SK-N-SH treated with all-trans-retinoic acid at 6 μM for 48 hours (cell line): Measurements from ENCODE around the gene HAND2.

ENCODE experiments used
- ARNTL ChIP-seq: fragments of 450-650 bp; formaldehyde crosslinking; IDR thresholded peaks from 2 replicates; pipeline ENCODE4 v1.5.0; 2020; ENCODE audit warnings: low read depth, mild to moderate bottlenecking, moderate library complexity, borderline replicate concordance
- CREB5 ChIP-seq: fragments of 250-450 bp; sonication (Bioruptor Pico); IDR thresholded peaks from 2 replicates; pipeline ENCODE4 v1.5.1; 2020; ENCODE audit warnings: low read depth, mild to moderate bottlenecking, moderate library complexity
- CSRNP3 ChIP-seq: fragments of 250-450 bp; sonication (Bioruptor Pico); IDR thresholded peaks from 2 replicates; pipeline ENCODE4 v1.5.1; 2021; ENCODE audit warnings: mild to moderate bottlenecking, moderate library complexity
- ISL1 ChIP-seq: fragments of 250-450 bp; sonication (Bioruptor Pico); IDR thresholded peaks from 2 replicates; pipeline ENCODE4 v2.1.2; 2022; ENCODE audit warnings: mild to moderate bottlenecking, moderate library complexity
- PPARA ChIP-seq: fragments of 250-450 bp; sonication (Bioruptor Pico); IDR thresholded peaks from 2 replicates; pipeline ENCODE4 v1.5.0; 2020; ENCODE audit warnings: mild to moderate bottlenecking, borderline replicate concordance
- TCF4 ChIP-seq: fragments of 250-450 bp; sonication (Bioruptor Pico); IDR thresholded peaks from 2 replicates; pipeline ENCODE4 v1.8.0; 2021; ENCODE audit warnings: mild to moderate bottlenecking, moderate library complexity, borderline replicate concordance
- ZC3H10 ChIP-seq: fragments of 250-450 bp; sonication (Bioruptor Pico); IDR thresholded peaks from 2 replicates; pipeline ENCODE4 v1.5.1; 2021; ENCODE audit warnings: mild to moderate bottlenecking, moderate library complexity
- ZFP3 ChIP-seq: fragments of 250-450 bp; sonication (Bioruptor Pico); IDR thresholded peaks from 2 replicates; pipeline ENCODE4 v1.5.0; 2020; ENCODE audit warnings: mild to moderate bottlenecking, moderate library complexity
- ZFP30 ChIP-seq: fragments of 450-650 bp; formaldehyde crosslinking; IDR thresholded peaks from 2 replicates; pipeline ENCODE4 v1.5.0; 2022; ENCODE audit warnings: mild to moderate bottlenecking, moderate library complexity
- ZNF565 ChIP-seq: fragments of 450-650 bp; formaldehyde crosslinking; conservative IDR thresholded peaks from 2 replicates; pipeline ENCODE4 v1.5.0; 2020; ENCODE audit warnings: low read depth, mild to moderate bottlenecking, moderate library complexity
- ZNF70 ChIP-seq: fragments of 450-650 bp; formaldehyde crosslinking; IDR thresholded peaks from 2 replicates; pipeline ENCODE4 v1.5.0; 2020; ENCODE audit warnings: mild to moderate bottlenecking, moderate library complexity
- ZNF8 ChIP-seq: fragments of 450-650 bp; formaldehyde crosslinking; IDR thresholded peaks from 2 replicates; pipeline ENCODE4 v1.5.0; 2020; ENCODE audit warnings: mild to moderate bottlenecking, moderate library complexity

GRCh38 chr4:173577963-173578362 is 47.9 kb upstream of the HAND2 start:
- TF ChIP-seq ZFP30 (no peak), ZC3H10 (CRISPR knock-in tag) (no peak), ZNF8 (CRISPR knock-in tag) (no peak), CSRNP3 (no peak), ISL1 (no peak), TCF4 (CRISPR knock-in tag) (no peak), PPARA (no peak), ZNF70 (CRISPR knock-in tag) (no peak), ARNTL (CRISPR knock-in tag) (no peak), CREB5 (CRISPR knock-in tag) (no peak), ZFP3 (CRISPR knock-in tag) (no peak), ZNF565 (no peak)
